ENCODE data around the gene SPHK2.

DNA sequence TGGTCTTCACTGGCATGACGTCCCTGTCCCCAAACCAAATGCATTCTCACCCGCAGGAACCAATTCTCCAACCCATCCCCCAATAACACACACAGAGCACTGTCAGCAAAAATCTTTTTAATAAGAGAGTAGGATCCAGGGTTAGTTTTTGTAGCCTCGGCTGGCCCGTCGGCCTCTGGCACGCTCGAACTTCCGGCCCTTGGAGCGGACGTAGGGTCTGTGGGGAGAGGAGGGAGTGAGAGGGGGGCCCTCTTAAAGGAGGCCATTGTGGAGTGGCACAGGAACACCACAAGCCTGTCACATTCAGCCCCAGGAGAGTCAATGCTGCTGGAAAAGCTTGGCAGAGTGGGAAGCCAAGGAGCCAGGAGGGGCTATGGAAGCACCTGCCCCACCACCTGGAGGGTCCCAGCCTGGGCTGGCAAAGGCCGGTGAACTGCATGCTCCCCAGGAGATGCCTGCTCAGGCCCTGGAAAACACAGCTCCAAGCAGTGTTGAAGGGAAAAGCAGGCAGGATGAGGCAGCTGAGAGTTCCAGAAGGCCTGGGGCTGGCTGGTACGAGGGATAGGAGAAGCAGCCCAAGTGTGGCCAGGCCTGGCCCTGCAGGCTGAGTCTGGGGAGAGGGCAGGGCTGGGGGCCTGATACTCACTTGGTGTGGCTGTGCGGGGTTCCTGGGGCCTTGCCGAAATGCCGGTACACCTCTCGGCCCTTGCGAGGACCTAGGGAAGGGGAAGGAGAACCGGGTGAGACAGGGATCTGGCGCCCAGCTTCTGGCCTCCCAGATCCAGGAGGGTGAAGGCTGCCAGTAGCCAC lies 3.9 kb upstream of the SPHK2 start:
- TF ChIP-seq POLR2A (IDR thresholded peaks at IDR 0.05; ENCODE audit: low read length) (no peak), GATA1 (IDR thresholded peaks at IDR 0.05; ENCODE audit: low read depth, low read length) (no peak)
